ENCODE measurements around the gene CFL1. TPM values are rescaled to one million over a fixed set of nuclear protein-coding genes. Genes with fewer than 3 reads are reported as not detected.

CFL1 gene
- total and polyA plus RNA-seq, 10 of the 15 experiments (the other 5 are each of a cell fraction or from before 2014, with no cell fraction given), result 164 to 2,994 (median 1,500) TPM

DNA sequence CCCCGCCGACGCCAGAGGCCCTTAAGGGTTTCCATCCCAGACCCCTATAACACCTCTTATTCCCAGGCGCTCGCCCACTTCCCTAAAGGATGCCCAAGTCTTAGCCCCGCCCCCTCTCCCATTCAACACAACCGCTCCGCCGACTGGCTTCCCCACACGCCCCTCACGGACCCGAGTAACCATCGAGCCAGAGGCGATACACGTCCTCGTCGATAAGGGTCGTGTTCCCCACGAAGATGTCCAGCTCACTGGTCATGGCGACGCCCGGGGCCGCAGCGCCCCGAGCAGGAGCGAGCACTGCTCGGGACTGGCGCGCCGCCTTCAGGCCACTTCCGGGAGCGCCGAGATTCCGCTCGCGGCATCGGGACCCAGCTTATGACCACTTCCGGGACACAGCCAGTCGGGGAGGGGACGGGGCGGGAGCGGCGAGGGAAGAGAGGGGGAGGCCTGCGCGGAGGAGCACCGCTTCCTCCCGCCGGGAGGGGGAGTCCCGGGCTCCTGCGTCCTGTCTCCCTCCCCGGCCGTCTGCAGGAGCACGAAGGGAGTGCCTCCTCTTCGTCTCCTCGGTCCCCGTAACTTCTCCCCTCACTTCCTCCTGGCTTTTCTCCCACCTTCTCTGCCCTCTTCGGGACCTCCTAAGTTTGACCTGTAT is 30.3 kb upstream of the CFL1 start, which contains the start of gene FIBP (continued):
- TF ChIP-seq, protein P1, sequence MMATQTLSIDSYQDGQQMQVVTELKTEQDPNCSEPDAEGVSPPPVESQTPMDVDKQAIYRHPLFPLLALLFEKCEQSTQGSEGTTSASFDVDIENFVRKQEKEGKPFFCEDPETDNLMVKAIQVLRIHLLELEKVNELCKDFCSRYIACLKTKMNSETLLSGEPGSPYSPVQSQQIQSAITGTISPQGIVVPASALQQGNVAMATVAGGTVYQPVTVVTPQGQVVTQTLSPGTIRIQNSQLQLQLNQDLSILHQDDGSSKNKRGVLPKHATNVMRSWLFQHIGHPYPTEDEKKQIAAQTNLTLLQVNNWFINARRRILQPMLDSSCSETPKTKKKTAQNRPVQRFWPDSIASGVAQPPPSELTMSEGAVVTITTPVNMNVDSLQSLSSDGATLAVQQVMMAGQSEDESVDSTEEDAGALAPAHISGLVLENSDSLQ (IDR thresholded peaks at IDR 0.05), result peak; percentile 73
- peak; percentile 62; the same call in 1 of the 2 replicates for TF ChIP-seq ZNF207 (IDR thresholded peaks at IDR 0.05; ENCODE audit: borderline replicate concordance)
- no peak for TF ChIP-seq CHD1 (IDR thresholded peaks at IDR 0.05; ENCODE audit: low read depth, low read length)
- 0 out of 2 replicates have a peak, but pooled peaks have one; percentile 67 for TF ChIP-seq GATAD2B (conservative IDR thresholded peaks at IDR 0.05; ENCODE audit: low read depth)
- TF ChIP-seq, protein P2, sequence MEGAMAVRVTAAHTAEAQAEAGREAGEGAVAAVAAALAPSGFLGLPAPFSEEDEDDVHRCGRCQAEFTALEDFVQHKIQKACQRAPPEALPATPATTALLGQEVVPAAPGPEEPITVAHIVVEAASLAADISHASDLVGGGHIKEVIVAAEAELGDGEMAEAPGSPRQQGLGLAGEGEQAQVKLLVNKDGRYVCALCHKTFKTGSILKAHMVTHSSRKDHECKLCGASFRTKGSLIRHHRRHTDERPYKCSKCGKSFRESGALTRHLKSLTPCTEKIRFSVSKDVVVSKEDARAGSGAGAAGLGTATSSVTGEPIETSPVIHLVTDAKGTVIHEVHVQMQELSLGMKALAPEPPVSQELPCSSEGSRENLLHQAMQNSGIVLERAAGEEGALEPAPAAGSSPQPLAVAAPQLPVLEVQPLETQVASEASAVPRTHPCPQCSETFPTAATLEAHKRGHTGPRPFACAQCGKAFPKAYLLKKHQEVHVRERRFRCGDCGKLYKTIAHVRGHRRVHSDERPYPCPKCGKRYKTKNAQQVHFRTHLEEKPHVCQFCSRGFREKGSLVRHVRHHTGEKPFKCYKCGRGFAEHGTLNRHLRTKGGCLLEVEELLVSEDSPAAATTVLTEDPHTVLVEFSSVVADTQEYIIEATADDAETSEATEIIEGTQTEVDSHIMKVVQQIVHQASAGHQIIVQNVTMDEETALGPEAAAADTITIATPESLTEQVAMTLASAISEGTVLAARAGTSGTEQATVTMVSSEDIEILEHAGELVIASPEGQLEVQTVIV (IDR thresholded peaks at IDR 0.05; ENCODE audit: borderline replicate concordance, partially characterized antibody), result peak; percentile 55
- TF ChIP-seq, protein P3, sequence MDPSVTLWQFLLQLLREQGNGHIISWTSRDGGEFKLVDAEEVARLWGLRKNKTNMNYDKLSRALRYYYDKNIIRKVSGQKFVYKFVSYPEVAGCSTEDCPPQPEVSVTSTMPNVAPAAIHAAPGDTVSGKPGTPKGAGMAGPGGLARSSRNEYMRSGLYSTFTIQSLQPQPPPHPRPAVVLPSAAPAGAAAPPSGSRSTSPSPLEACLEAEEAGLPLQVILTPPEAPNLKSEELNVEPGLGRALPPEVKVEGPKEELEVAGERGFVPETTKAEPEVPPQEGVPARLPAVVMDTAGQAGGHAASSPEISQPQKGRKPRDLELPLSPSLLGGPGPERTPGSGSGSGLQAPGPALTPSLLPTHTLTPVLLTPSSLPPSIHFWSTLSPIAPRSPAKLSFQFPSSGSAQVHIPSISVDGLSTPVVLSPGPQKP (IDR thresholded peaks at IDR 0.05; ENCODE audit: low read depth, low read length), result peak; percentile 92
- TF ChIP-seq ETV6 (conservative IDR thresholded peaks at IDR 0.05 in 1 of 2, IDR thresholded peaks at IDR 0.05 in 1 of 2; ENCODE audit: borderline replicate concordance in 1 of 2, low read depth in 1 of 2), result peak in 1 of 2 experiments; percentile 29; a peak in 2 of 4 replicates
- peak; percentile 86 for TF ChIP-seq NBN (IDR thresholded peaks at IDR 0.05)
- TF ChIP-seq HCFC1 (IDR thresholded peaks at IDR 0.05; ENCODE audit: low read length), result peak; percentile 66
- no peak for TF ChIP-seq STAT3 (IDR thresholded peaks at IDR 0.05; ENCODE audit: low read depth, low read length)
- TF ChIP-seq CHD2 (IDR thresholded peaks at IDR 0.05; ENCODE audit: borderline replicate concordance, low read depth, low read length), result peak; percentile 46; the same call in 1 of the 2 replicates
- TF ChIP-seq ASH2L (IDR thresholded peaks at IDR 0.05; ENCODE audit: borderline replicate concordance, low read depth), result no peak
- TF ChIP-seq SREBF2 (IDR thresholded peaks at IDR 0.05; ENCODE audit: low read length), result no peak
- no peak; the same call in none of the 2 replicates for TF ChIP-seq EED (IDR thresholded peaks at IDR 0.05; ENCODE audit: low read depth)
- TF ChIP-seq MEF2B (IDR thresholded peaks at IDR 0.05; ENCODE audit: partially characterized antibody, poor library complexity, severe bottlenecking), result peak; percentile 26
- peak; percentile 92 for TF ChIP-seq YY1 (IDR thresholded peaks at IDR 0.05; ENCODE audit: low read depth, low read length)
- TF ChIP-seq ZNF384 (IDR thresholded peaks at IDR 0.05; ENCODE audit: borderline replicate concordance, low read depth, low read length), result no peak

Data from GM12878 (cell line).